Erythroblast (primary cell): ENCODE data around the gene ZBTB21.

Source experiments
- GATA1 ChIP-seq: IDR thresholded peaks from 2 replicates; pipeline ENCODE4 v1.6.1; 2011; ENCODE audit warnings: low read depth, mild to moderate bottlenecking, control low read depth, low read length, moderate library complexity
- POLR2A ChIP-seq: IDR thresholded peaks from 2 replicates; pipeline ENCODE4 v1.6.1; 2011; ENCODE audit warnings: mild to moderate bottlenecking, low read length

DNA sequence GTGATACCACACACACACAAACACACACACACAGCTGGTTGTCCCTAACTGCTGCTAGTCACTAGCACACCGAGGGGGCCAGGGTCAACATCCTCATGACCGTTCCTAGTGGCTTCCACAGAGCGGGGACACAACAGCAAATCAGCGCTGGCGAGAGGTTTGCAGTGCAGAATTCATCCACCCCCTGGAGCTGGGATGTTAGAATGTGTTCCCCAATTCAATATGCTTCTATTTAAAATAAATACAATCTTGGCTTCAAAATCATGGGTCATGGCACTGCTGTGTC lies 40.1 kb downstream of the ZBTB21 start:
- TF ChIP-seq POLR2A: no peak
- no peak for TF ChIP-seq GATA1
